Smooth muscle cell (in vitro differentiated cells): ENCODE measurements around the gene BCL2L11. TPM values are rescaled to one million over a fixed set of nuclear protein-coding genes. Genes with fewer than 3 reads are reported as not detected.

ENCODE experiments used
- DNase-seq: peaks from one replicate; lab custom pipeline; 2025; ENCODE audit not compliant: unreplicated experiment; lab: John Stamatoyannopoulos, UW
- H2AFZ ChIP-seq: fragments of 200-600 bp; sonication (generic); 2 replicates; pipeline ENCODE4 v1.6.0; 2016; ENCODE audit warnings: antibody characterized with exemption, low read depth, mild to moderate bottlenecking
- H3F3A ChIP-seq: fragments of 200-600 bp; sonication (generic); 2 replicates; pipeline ENCODE4 v1.6.0; 2017; ENCODE audit warnings: antibody characterized with exemption, low read depth
- H3K27ac ChIP-seq: fragments of 200-600 bp; sonication (generic); 2 replicates; pipeline ENCODE4 v1.5.1; 2016; ENCODE audit warnings: low read depth, mild to moderate bottlenecking
- H3K27me3 ChIP-seq: fragments of 200-600 bp; sonication (generic); 2 replicates; pipeline ENCODE4 v1.6.1; 2016; ENCODE audit warnings: low read depth, mild to moderate bottlenecking
- H3K36me3 ChIP-seq: fragments of 200-600 bp; sonication (generic); 2 replicates; pipeline ENCODE4 v1.5.1; 2016; ENCODE audit warnings: low read depth
- H3K4me1 ChIP-seq: fragments of 200-600 bp; sonication (generic); 2 replicates; pipeline ENCODE4 v1.5.1; 2016; ENCODE audit warnings: low read depth
- H3K4me2 ChIP-seq: fragments of 200-600 bp; sonication (generic); 2 replicates; pipeline ENCODE4 v1.6.0; 2016; ENCODE audit warnings: mild to moderate bottlenecking
- H3K4me3 ChIP-seq: fragments of 200-600 bp; sonication (generic); 2 replicates; pipeline ENCODE4 v1.5.1; 2016; ENCODE audit warnings: mild to moderate bottlenecking
- H3K79me2 ChIP-seq: fragments of 200-600 bp; sonication (generic); 2 replicates; pipeline ENCODE4 v1.6.0; 2016; ENCODE audit warnings: low read depth, mild to moderate bottlenecking
- H3K9ac ChIP-seq: fragments of 200-600 bp; sonication (generic); 2 replicates; pipeline ENCODE4 v1.6.0; 2016; ENCODE audit warnings: low read depth
- H3K9me3 ChIP-seq: fragments of 200-600 bp; sonication (generic); replicated peaks from 2 replicates; pipeline ENCODE4 v1.5.1; 2016; ENCODE audit warnings: low read depth
- H4K20me1 ChIP-seq: fragments of 200-600 bp; sonication (generic); 2 replicates; pipeline ENCODE4 v1.6.0; 2016; ENCODE audit warnings: low read depth
- CTCF ChIP-seq: fragments of 200-600 bp; sonication (generic); IDR thresholded peaks from 2 replicates; pipeline ENCODE4 v1.5.1; 2017; ENCODE audit warnings: borderline replicate concordance, mild to moderate bottlenecking, antibody characterized with exemption; ENCODE audit not compliant: insufficient read depth, poor library complexity, severe bottlenecking
- WGBS: methylation state at CpG from one replicate; pipeline ENCODE4 v1.1.7; 2016; ENCODE audit warnings: low lambda C conversion rate; 5-methylcytosine and 5-hydroxymethylcytosine counted together
- polyA plus RNA-seq: library from polyadenylated mRNA; unstranded; fragments of >200 nt; fragmentation: Nextera tagmentation; extraction: Ambion mirVana; gene quantifications from 2 replicates; pipeline ENCODE4 v1.2.1, GENCODE V29; 2016
- total RNA-seq: library from RNA; depleted of rRNA; stranded (reverse); fragments of >200 nt; gene quantifications from 2 replicates; pipeline ENCODE4 v1.2.3, GENCODE V29; 2014

BCL2L11 gene
- total and polyA plus RNA-seq, 2 experiments from 2014 or later = 4.9 to 10.0 TPM

- Histone ChIP-seq H3K4me3 (no peak overlapping the region), H3F3A (no peaks in the 10 kb centered on the region), H3K9ac (no peak overlapping the region), H4K20me1 (peaks cover 86% of the 10 kb centered on the region), H3K27me3 (no peaks in the 10 kb centered on the region), H3K4me2 (no peak overlapping the region), H3K9me3 (no peaks in the 10 kb centered on the region), H3K4me1 (peaks cover 5% of the 10 kb centered on the region), H3K36me3 (no peaks in the 10 kb centered on the region), H3K79me2 (peaks cover 50% of the 10 kb centered on the region), H2AFZ (no peak overlapping the region), H3K27ac (no peak overlapping the region)
- DNase-seq = no peak
- 94% methylated on average over 5 of the region's 5 CpGs for WGBS
- no peak for TF ChIP-seq CTCF
Observed at GRCh38 chr2:111138839-111139238, 18.1 kb downstream of the BCL2L11 start.

GRCh38 chr2:111139637-111140317 is 19.1 kb downstream of the BCL2L11 start:
- Histone ChIP-seq H3K27ac (no peak overlapping the region), H3K79me2 (peaks cover 41% of the 10 kb centered on the region), H3K4me1 (peaks cover 5% of the 10 kb centered on the region), H3K27me3 (no peaks in the 10 kb centered on the region), H4K20me1 (peaks cover 78% of the 10 kb centered on the region), H3K36me3 (no peaks in the 10 kb centered on the region), H2AFZ (no peak overlapping the region), H3K9ac (no peak overlapping the region), H3F3A (no peaks in the 10 kb centered on the region), H3K9me3 (no peaks in the 10 kb centered on the region), H3K4me2 (no peak overlapping the region), H3K4me3 (no peak overlapping the region)
- no peak for DNase-seq
- WGBS = 91% methylated on average over 12 of the region's 12 CpGs
- no peak for TF ChIP-seq CTCF

DNA sequence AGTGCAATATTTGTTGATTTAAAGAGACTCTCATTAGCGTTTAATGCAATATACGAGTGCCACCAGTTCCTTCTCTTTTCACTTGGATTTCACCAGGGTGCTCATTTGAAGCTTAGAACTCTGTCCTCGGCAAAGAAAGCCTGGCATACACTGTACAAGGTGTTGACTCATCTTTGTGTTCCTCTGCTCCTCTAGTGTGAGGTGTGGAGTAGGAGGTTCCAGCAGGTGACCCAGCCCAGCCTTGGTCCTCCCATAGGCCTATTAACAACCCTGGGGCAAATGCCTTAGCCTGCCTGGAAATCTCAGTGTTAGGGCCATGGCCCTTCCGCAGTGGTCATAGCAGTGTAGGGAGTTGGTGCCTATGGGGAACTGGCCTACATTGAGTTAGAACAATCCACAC is 20.1 kb downstream of the BCL2L11 start:
- 95% methylated on average over 4 of the region's 4 CpGs for WGBS
- no peaks in the 10 kb centered on the region for H3K36me3 ChIP-seq
- no peak overlapping the region for H3K27ac ChIP-seq
- H4K20me1 ChIP-seq = peaks cover 78% of the 10 kb centered on the region
- H2AFZ ChIP-seq = no peak overlapping the region
- no peaks in the 10 kb centered on the region for H3K4me1 ChIP-seq
- no peaks in the 10 kb centered on the region for H3F3A ChIP-seq
- peaks cover 30% of the 10 kb centered on the region for H3K79me2 ChIP-seq
- H3K9me3 ChIP-seq = no peaks in the 10 kb centered on the region
- no peaks in the 10 kb centered on the region for H3K27me3 ChIP-seq
- H3K4me3 ChIP-seq = no peak overlapping the region
- TF ChIP-seq CTCF = no peak
- no peak overlapping the region for H3K4me2 ChIP-seq
- no peak for DNase-seq
- no peak overlapping the region for H3K9ac ChIP-seq

- H3K79me2 ChIP-seq = peaks cover 24% of the 10 kb centered on the region
- H3K4me2 ChIP-seq = no peak overlapping the region
- H3F3A ChIP-seq = peaks cover 2% of the 10 kb centered on the region
- WGBS = 95% methylated on average over 1 of the region's 1 CpG
- H3K4me1 ChIP-seq = peaks cover 5% of the 10 kb centered on the region
- H3K27ac ChIP-seq = no peak overlapping the region
- H3K4me3 ChIP-seq = no peak overlapping the region
- no peak overlapping the region for H3K9ac ChIP-seq
- no peak for DNase-seq
- no peak overlapping the region for H2AFZ ChIP-seq
- TF ChIP-seq CTCF = no peak
- no peaks in the 10 kb centered on the region for H3K9me3 ChIP-seq
- H4K20me1 ChIP-seq = peaks cover 69% of the 10 kb centered on the region
- H3K27me3 ChIP-seq = no peaks in the 10 kb centered on the region
- H3K36me3 ChIP-seq = no peaks in the 10 kb centered on the region
Observed at GRCh38 chr2:111142101-111142500, 21.4 kb downstream of the BCL2L11 start.
